Ishikawa (cell line): ENCODE measurements around the gene SRCIN1.

Experiments used
- CREB1 ChIP-seq: IDR thresholded peaks from 2 replicates; pipeline ENCODE4 v1.6.1; 2012; ENCODE audit warnings: low read depth
- REST ChIP-seq: IDR thresholded peaks from 2 replicates; pipeline ENCODE4 v1.6.1; 2012; ENCODE audit warnings: low read depth, mild to moderate bottlenecking

GRCh38 chr17:38584350-38584925 lies 21.3 kb downstream of the SRCIN1 start:
- TF ChIP-seq REST (no peak), CREB1 (no peak)
